NCI-H1417 (cell line): ENCODE data around the gene EPHA8.

ENCODE experiments used
- DNase-seq, 3 experiments: peaks; one replicate each; lab custom pipeline; 2025; lab: John Stamatoyannopoulos, UW

The EPHA8 gene

DNA sequence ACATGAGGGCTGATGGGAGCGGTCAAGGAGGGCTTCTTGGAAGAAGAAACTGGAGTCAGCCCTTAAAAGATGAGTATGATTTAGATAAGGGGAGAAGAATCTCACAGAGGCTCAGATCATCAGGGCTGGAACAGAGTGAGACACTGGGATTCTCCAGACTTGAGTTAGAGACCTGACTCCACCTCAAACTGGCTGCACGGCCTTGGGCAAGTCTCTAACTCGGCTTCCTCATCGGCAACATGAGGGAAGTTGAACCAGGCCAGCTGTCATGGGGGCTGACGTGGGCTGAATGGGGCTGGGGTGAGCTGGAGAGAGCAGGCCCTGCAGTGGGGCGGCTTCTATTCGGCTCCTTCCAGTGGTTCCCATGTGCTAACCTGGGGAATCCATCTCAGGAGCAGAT, 82.6 kb downstream of the EPHA8 start:
- DNase-seq, result no peak

DNA sequence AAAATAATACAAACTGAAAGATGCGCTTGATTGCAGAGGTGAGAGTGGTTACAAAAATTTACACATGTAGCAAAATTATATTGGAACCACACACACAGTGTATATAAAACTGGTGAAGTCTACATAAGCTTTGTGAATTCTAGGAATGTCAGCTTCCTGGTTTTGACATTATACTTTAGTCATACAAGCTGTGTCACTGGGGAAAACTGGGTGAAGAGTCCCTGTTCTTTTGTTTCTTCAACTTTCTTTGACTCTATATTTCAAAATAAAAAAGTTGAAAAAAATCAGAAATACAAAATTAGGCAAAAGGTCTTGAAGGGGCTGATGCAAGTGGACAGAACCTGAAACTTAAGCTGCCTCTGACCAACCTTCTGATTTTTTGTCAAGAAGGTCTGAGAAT, 83.1 kb downstream of the EPHA8 start:
- DNase-seq, result no peak

DNA sequence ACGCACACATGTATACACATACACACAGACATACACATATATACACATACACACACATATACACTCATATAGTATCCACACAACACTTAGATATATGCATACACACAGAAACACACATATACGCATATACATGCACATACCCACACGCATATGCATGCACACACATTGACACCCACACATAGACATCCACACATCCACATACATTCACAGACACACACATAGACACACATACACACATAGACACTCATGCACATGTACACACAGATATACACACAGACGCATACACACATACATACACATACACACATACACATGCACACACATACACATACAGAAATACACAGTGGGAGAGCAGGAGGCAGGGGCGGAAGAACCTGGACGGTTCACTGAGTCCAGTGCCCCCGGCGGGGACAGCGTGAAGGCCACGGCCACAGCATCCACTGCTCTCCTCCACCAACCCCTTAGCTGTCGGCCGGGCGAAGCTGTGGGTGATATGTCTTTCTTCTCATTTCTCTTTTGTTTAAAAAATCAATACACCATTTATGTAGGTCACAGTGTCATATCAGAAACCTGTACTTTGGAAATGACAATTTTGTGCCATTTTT, 86.9 kb downstream of the EPHA8 start:
- DNase-seq, result no peak

DNA sequence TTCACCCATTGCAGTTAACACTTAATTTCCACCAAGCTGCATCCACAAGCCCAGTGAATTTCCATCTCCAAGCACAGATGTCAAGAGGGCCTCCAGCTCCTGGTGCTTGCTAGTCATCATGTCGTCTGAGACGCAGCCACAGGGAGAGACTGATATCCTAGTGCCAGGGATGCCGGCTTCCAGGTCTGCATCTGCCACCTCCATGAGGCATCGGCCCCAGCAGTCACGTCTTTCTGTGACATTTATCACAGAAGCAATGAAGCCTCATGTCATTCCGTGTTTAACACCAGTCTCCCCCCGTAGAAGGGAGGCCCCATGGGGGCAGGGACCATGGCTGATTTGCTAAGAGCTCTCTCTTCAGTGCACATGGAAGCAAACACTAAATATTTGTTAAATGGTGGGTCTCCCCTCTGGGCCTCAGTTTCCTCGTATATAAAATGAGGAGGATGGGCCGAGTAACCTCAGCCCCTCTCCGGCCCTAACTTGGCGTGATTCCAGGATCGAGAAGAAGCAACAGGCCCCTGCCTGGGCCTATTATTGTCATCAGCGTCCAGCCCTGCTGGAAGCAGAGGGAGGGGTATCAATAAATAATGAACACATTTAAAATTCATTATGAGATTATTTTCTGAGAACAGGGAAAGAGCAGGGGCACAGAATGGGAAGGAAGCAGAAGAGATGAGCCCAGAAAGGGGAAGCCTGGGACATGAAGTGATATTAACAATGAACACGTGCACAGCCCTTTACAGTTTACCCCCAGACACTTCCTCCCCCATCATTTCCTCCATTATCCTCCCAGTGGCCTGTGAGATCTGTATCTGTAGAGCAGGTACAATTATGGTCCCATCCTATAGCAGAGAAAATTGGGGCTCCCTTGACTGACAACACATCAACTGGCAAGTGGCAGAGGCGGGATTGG, 88.9 kb downstream of the EPHA8 start:
- DNase-seq, result peak in 1 of 3 experiments; percentile 45

DNA sequence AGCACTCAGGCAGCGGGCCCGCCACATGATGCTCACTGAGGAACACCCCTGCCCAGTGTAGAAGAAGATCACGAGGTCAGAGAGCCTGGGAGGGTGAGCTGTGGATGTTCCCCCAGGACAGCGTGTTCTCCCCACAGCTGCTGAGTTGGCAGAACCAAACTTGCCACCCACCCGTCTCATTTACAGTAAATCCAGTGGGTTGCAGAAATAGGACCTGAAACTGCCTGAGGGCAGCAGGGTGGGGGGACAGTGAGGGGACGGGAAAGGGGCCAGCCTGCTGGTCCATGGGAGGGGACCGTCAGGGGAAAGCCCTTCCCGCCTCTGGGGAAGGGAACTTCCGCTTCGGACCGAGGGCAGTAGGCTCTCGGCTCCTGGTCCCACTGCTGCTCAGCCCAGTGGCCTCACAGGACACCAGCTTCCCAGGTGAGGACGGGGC, 89.6 kb downstream of the EPHA8 start, which contains the start of gene C1QB:
C1QB (plus strand) TSS at position 356 of the 436 bp plus-strand sequence. CDS start 6,227 bp downstream, outside the sequence.
- no peak for DNase-seq
